CD14-positive monocyte (primary cell): ENCODE measurements around the gene TRAPPC1. TPM values are rescaled to one million over a fixed set of nuclear protein-coding genes. Genes with fewer than 3 reads are reported as not detected.
A peak's percentile ranks its signal among the peaks of the same experiment; 100 is the strongest.

Experiments
- DNase-seq, 3 donors: peaks; one replicate each; pipeline ENCODE4 v3.0.0-alpha.2; 2011 to 2022
- H2AFZ ChIP-seq: 2 replicates; pipeline ENCODE4 v1.6.0; 2012; ENCODE audit warnings: mild to moderate bottlenecking, low read depth, low read length, inconsistent platforms; ENCODE audit not compliant: insufficient read depth, poor library complexity, severe bottlenecking
- H3K27ac ChIP-seq, 2 donors: 1 replicate in 1 of 2; 2 replicates in 1 of 2; pipeline ENCODE4 v1.5.1; 2012 to 2013; ENCODE audit warnings: low read length in 2 of 2, control low read depth in 1 of 2, inconsistent platforms in 1 of 2, low read depth in 1 of 2, mild to moderate bottlenecking in 1 of 2
- H3K27me3 ChIP-seq, 2 donors: one replicate each; pipeline versions ENCODE4 v1.6.0 to v1.6.1; 2011 to 2013; ENCODE audit warnings: low read length in 2 of 2; ENCODE audit not compliant: control insufficient read depth in 2 of 2, insufficient read depth in 2 of 2
- H3K36me3 ChIP-seq, 2 donors: replicated peaks in 1 of 2; 1 replicate in 1 of 2; 2 replicates in 1 of 2; pipeline versions ENCODE4 v1.5.1 to v1.6.1; 2012 to 2013; ENCODE audit warnings: low read length in 2 of 2, control low read depth in 1 of 2, inconsistent platforms in 1 of 2, mild to moderate bottlenecking in 1 of 2; ENCODE audit not compliant: insufficient read depth in 2 of 2, control insufficient read depth in 1 of 2
- H3K4me1 ChIP-seq, 2 donors: 1 replicate in 1 of 2; 2 replicates in 1 of 2; pipeline versions ENCODE4 v1.5.1 to v1.6.1; 2012 to 2013; ENCODE audit warnings: low read length in 2 of 2, control low read depth in 1 of 2, inconsistent platforms in 1 of 2, mild to moderate bottlenecking in 1 of 2, moderate library complexity in 1 of 2; ENCODE audit not compliant: insufficient read depth in 2 of 2, control insufficient read depth in 1 of 2
- H3K4me2 ChIP-seq: replicated peaks from 2 replicates; pipeline ENCODE3; 2012; ENCODE audit warnings: low read length, moderate library complexity, mild to moderate bottlenecking; ENCODE audit not compliant: poor library complexity, severe bottlenecking; ENCODE audit errors: extremely low read depth
- H3K4me3 ChIP-seq, 3 experiments: fragments of 200-600 bp in 1 of 3; sonication (generic) in 1 of 3; replicated peaks in 1 of 3; 1 replicate in 2 of 3; 2 replicates in 1 of 3; pipeline ENCODE4 v1.5.1; 2011 to 2013; ENCODE audit warnings: low read length in 3 of 3, mild to moderate bottlenecking in 3 of 3, control low read depth in 2 of 3, low read depth in 2 of 3, inconsistent platforms in 1 of 3, moderate library complexity in 1 of 3
- H3K79me2 ChIP-seq: 2 replicates; pipeline ENCODE4 v1.6.0; 2012; ENCODE audit warnings: mild to moderate bottlenecking, control low read depth, inconsistent platforms, low read length, moderate library complexity; ENCODE audit not compliant: insufficient read depth
- H3K9ac ChIP-seq: 2 replicates; pipeline ENCODE4 v1.6.0; 2017; ENCODE audit warnings: low read length, mild to moderate bottlenecking; ENCODE audit not compliant: insufficient read depth, poor library complexity, severe bottlenecking
- H3K9me3 ChIP-seq, 2 donors: replicated peaks in 1 of 2; 1 replicate in 1 of 2; 2 replicates in 1 of 2; pipeline versions ENCODE4 v1.5.1 to v1.6.1; 2012 to 2013; ENCODE audit warnings: low read length in 2 of 2, control low read depth in 1 of 2; ENCODE audit not compliant: control insufficient read depth in 1 of 2, insufficient read depth in 1 of 2
- H4K20me1 ChIP-seq: 2 replicates; pipeline ENCODE4 v1.6.0; 2012; ENCODE audit warnings: mild to moderate bottlenecking, low read length, control low read depth, moderate library complexity; ENCODE audit not compliant: insufficient read depth
- H3K27ac Mint-ChIP-seq, 7 donors: one replicate each; pipeline ENCODE4 v1.8.0; 2020; ENCODE audit warnings: mild to moderate bottlenecking in 7 of 7, mixed read lengths in 7 of 7, moderate library complexity in 6 of 7, inconsistent platforms in 2 of 7
- H3K27me3 Mint-ChIP-seq, 3 donors: one replicate each; pipeline ENCODE4 v1.8.0; 2021 to 2022; ENCODE audit warnings: low read depth in 3 of 3, mild to moderate bottlenecking in 3 of 3, mixed read lengths in 3 of 3, moderate library complexity in 3 of 3, inconsistent platforms in 1 of 3
- H3K36me3 Mint-ChIP-seq, 2 donors: one replicate each; pipeline ENCODE4 v1.8.0; 2020; ENCODE audit warnings: mixed read lengths in 2 of 2, inconsistent platforms in 1 of 2, mild to moderate bottlenecking in 1 of 2
- H3K4me1 Mint-ChIP-seq: one replicate; pipeline ENCODE4 v1.8.0; 2020; ENCODE audit warnings: mild to moderate bottlenecking, mixed read lengths
- H3K4me3 Mint-ChIP-seq, 2 donors: one replicate each; pipeline ENCODE4 v1.8.0; 2020; ENCODE audit warnings: mild to moderate bottlenecking in 2 of 2, mixed read lengths in 2 of 2, moderate library complexity in 1 of 2
- H3K9me3 Mint-ChIP-seq, 7 donors: one replicate each; pipeline ENCODE4 v1.8.0; 2020 to 2022; ENCODE audit warnings: mixed read lengths in 7 of 7, mild to moderate bottlenecking in 6 of 7, moderate library complexity in 6 of 7, inconsistent platforms in 2 of 7
- CTCF ChIP-seq: fragments of 200-600 bp; IDR thresholded peaks from one replicate; pipeline ENCODE4 v1.8.0; 2022; ENCODE audit warnings: antibody characterized with exemption, mild to moderate bottlenecking
- WGBS: methylation state at CpG from one replicate; pipeline ENCODE4 v1.1.5; 2013; ENCODE audit warnings: missing lambda C conversion rate; ENCODE audit not compliant: insufficient coverage; 5-methylcytosine and 5-hydroxymethylcytosine counted together
- intact Hi-C, 2 donors: fragments of 100-400 bp; cut with micrococcal nuclease; formaldehyde crosslinking; loops; one replicate each; pipeline versions ENCODE4 v1.15.0 to v1.15.1; 2023
- polyA plus RNA-seq, 3 donors: library from polyadenylated mRNA; depleted of rRNA in 1 of 3; unstranded in 2 of 3; stranded (reverse) in 1 of 3; fragments of 300-500 nt in 2 of 3; fragments of >200 nt in 1 of 3; fragmentation: Illumina TruSeq in 2 of 3; gene quantifications; 1 replicate in 2 of 3; 2 replicates in 1 of 3; pipeline ENCODE4 v1.2.3, GENCODE V29; 2012 to 2021

The TRAPPC1 gene
- polyA plus RNA-seq, 3 donors, result 172 to 266 (median 224) TPM

- no peak for DNase-seq
- TF ChIP-seq CTCF, result no peak
- peak overlapping the region in 1 of 7 donors; percentile 20 for H3K27ac Mint-ChIP-seq
- peaks cover 11 to 16% of the 10 kb centered on the region in 2 donors for H3K4me1 ChIP-seq
- H3K4me3 Mint-ChIP-seq, result no peak overlapping the region
- 98% methylated on average over 15 of the region's 15 CpGs for WGBS
- peaks cover 9% of the 10 kb centered on the region for H3K79me2 ChIP-seq
- no peak overlapping the region for H3K9ac ChIP-seq
- peaks cover 6% of the 10 kb centered on the region for H4K20me1 ChIP-seq
- H3K36me3 ChIP-seq, result peaks cover 66 to 73% of the 10 kb centered on the region in 2 donors
- no peaks in the 10 kb centered on the region for H3K9me3 Mint-ChIP-seq
- intact Hi-C loops, result loop anchor here in 1 of 2 donors (5.0 kb wide), 1 partner anchor 127 kb away; the partner anchor contains the start of gene ALOX15B
- no peaks in the 10 kb centered on the region for H3K9me3 ChIP-seq
- no peak overlapping the region for H3K27ac ChIP-seq
- H3K27me3 ChIP-seq, result no peaks in the 10 kb centered on the region
- H2AFZ ChIP-seq, result no peak overlapping the region
- no peak overlapping the region for H3K4me3 ChIP-seq
- peaks cover 64 to 67% of the 10 kb centered on the region in 2 donors for H3K36me3 Mint-ChIP-seq
- H3K4me1 Mint-ChIP-seq, result peaks cover 22% of the 10 kb centered on the region
- peaks cover 0 to 2% (median 0%) of the 10 kb centered on the region in 3 donors for H3K27me3 Mint-ChIP-seq
- no peak overlapping the region for H3K4me2 ChIP-seq
Observed at GRCh38 chr17:7910281-7910680, 21.5 kb downstream of the TRAPPC1 start.

- peaks cover 0 to 2% (median 0%) of the 10 kb centered on the region in 3 donors for H3K27me3 Mint-ChIP-seq
- H3K4me2 ChIP-seq, result no peak overlapping the region
- H3K9ac ChIP-seq, result no peak overlapping the region
- peaks cover 76 to 79% of the 10 kb centered on the region in 2 donors for H3K36me3 Mint-ChIP-seq
- H3K27ac ChIP-seq, result no peak overlapping the region
- H3K27me3 ChIP-seq, result no peaks in the 10 kb centered on the region
- H3K4me3 ChIP-seq, result no peak overlapping the region
- H3K79me2 ChIP-seq, result peaks cover 1% of the 10 kb centered on the region
- H3K36me3 ChIP-seq, result peaks cover 78 to 85% of the 10 kb centered on the region in 2 donors
- no peak for DNase-seq
- WGBS, result 97% methylated on average over 29 of the region's 29 CpGs
- H3K4me3 Mint-ChIP-seq, result no peak overlapping the region
- no peaks in the 10 kb centered on the region for H3K9me3 ChIP-seq
- peaks cover 6% of the 10 kb centered on the region for H4K20me1 ChIP-seq
- H2AFZ ChIP-seq, result no peak overlapping the region
- no peak for TF ChIP-seq CTCF
- H3K4me1 ChIP-seq, result peaks cover 4 to 5% of the 10 kb centered on the region in 2 donors
- no peaks in the 10 kb centered on the region for H3K9me3 Mint-ChIP-seq
- H3K4me1 Mint-ChIP-seq, result peaks cover 14% of the 10 kb centered on the region
- no peak overlapping the region for H3K27ac Mint-ChIP-seq
- intact Hi-C loops, result no loop called here
Observed at GRCh38 chr17:7909089-7909488, 22.7 kb downstream of the TRAPPC1 start.
